SIG-M5 treated with dmso at 0.1 percent for 504 hours (cell line): ENCODE results near the gene PPP2R5A.
A peak's percentile ranks its signal among the peaks of the same experiment; 100 is the strongest.
"Not testable (repeated sequence)": the region's sequence is repeated elsewhere in the genome, so short reads cannot be mapped to it uniquely, and the experiment has no call there.

Experiments used
- DNase-seq: peaks from one replicate; lab custom pipeline; 2025; ENCODE audit not compliant: unreplicated experiment; lab: John Stamatoyannopoulos, UW

PPP2R5A gene

GRCh38 chr1:212351588-212352362, 66.6 kb downstream of the PPP2R5A start:
- DNase-seq = no peak

- no peak for DNase-seq
Observed at GRCh38 chr1:212353181-212353580, 68.0 kb downstream of the PPP2R5A start.

- DNase-seq = no peak
Observed at GRCh38 chr1:212354464-212354863, 69.3 kb downstream of the PPP2R5A start.

GRCh38 chr1:212355230-212355969, 70.2 kb downstream of the PPP2R5A start:
- DNase-seq = no peak

- no peak for DNase-seq
Observed at GRCh38 chr1:212359794-212360479, 74.7 kb downstream of the PPP2R5A start.

GRCh38 chr1:212364985-212365384, 79.8 kb downstream of the PPP2R5A start:
- DNase-seq = no peak

- DNase-seq = no peak
Observed at GRCh38 chr1:212366901-212367300, 81.7 kb downstream of the PPP2R5A start.

GRCh38 chr1:212367474-212368072, 82.4 kb downstream of the PPP2R5A start:
- no peak for DNase-seq

- DNase-seq = peak; percentile 86
Observed at GRCh38 chr1:212368073-212368484, 82.9 kb downstream of the PPP2R5A start.

GRCh38 chr1:212375986-212376385, 90.8 kb downstream of the PPP2R5A start:
- DNase-seq = no peak

- no peak for DNase-seq
Observed at GRCh38 chr1:212377644-212378043, 92.4 kb downstream of the PPP2R5A start.

GRCh38 chr1:212379366-212379765, 94.2 kb downstream of the PPP2R5A start:
- no peak for DNase-seq

GRCh38 chr1:212381397-212382035, 96.3 kb downstream of the PPP2R5A start:
- DNase-seq = no peak

- no peak for DNase-seq
Observed at GRCh38 chr1:212386029-212386428, 100.8 kb downstream of the PPP2R5A start.

GRCh38 chr1:212388985-212389716, 103.9 kb downstream of the PPP2R5A start:
- DNase-seq = no peak

- DNase-seq = not testable (repeated sequence)
Observed at GRCh38 chr1:212395678-212396437, 110.6 kb downstream of the PPP2R5A start.

- DNase-seq = no peak
Observed at GRCh38 chr1:212396638-212397037, 111.4 kb downstream of the PPP2R5A start.

- DNase-seq = no peak
Observed at GRCh38 chr1:212397171-212397570, 112.0 kb downstream of the PPP2R5A start.

- peak; percentile 28 for DNase-seq
Observed at GRCh38 chr1:212401042-212401441, 115.8 kb downstream of the PPP2R5A start.
